Epithelial cell of proximal tubule (primary cell): Measurements from ENCODE around the gene ESF1. TPM values are rescaled to one million over a fixed set of nuclear protein-coding genes. Genes with fewer than 3 reads are reported as not detected.

ENCODE experiments used
- DNase-seq: peaks from one replicate; pipeline ENCODE4 v3.0.0-alpha.2; 2011; ENCODE audit warnings: low read depth
- H3K4me3 ChIP-seq: 2 replicates; pipeline ENCODE4 v1.5.1; 2011; ENCODE audit warnings: low read depth, mild to moderate bottlenecking, low read length
- CTCF ChIP-seq: conservative IDR thresholded peaks from 2 replicates; pipeline ENCODE4 v1.5.1; 2012; ENCODE audit warnings: low read depth, mild to moderate bottlenecking, low read length
- total RNA-seq: library from RNA; depleted of rRNA; stranded (reverse); fragments of >200 nt; gene quantifications from 2 replicates; pipeline ENCODE4 v1.2.3, GENCODE V29; 2015

ESF1 gene
- total RNA-seq, 1 donor from 2014 or later = 13.4 TPM

- TF ChIP-seq CTCF = no peak
- H3K4me3 ChIP-seq = no peak overlapping the region
Observed at GRCh38 chr20:13671512-13671911, 113.2 kb downstream of the ESF1 start.

GRCh38 chr20:13670160-13670559 lies 114.6 kb downstream of the ESF1 start:
- no peak for DNase-seq
- no peak for TF ChIP-seq CTCF
- H3K4me3 ChIP-seq = no peak overlapping the region

More at GRCh38 chr20:13671512-13671911, 113.2 kb downstream of the ESF1 start:
- DNase-seq = no peak

- no peak for DNase-seq
- no peak for TF ChIP-seq CTCF
- no peak overlapping the region for H3K4me3 ChIP-seq
Observed at GRCh38 chr20:13665709-13666395, 118.9 kb downstream of the ESF1 start.

Other genes starting within 250 kb of the ESF1 start
- 4.8 and 5.9 TPM in 2 replicates for gene TASP1, start 146.0 kb downstream of the ESF1 start, total RNA-seq
- gene NDUFAF5, start 109 bp upstream of the ESF1 start, total RNA-seq = 21.4 and 23.8 TPM in 2 replicates
- gene SEL1L2, start 205.7 kb upstream of the ESF1 start, total RNA-seq = not detected in 2 replicates
- gene MACROD2, start 210.6 kb upstream of the ESF1 start, total RNA-seq = 0.23 and 0.51 TPM in 2 replicates